ENCODE measurements around the gene SDHA.
"Not testable (repeated sequence)": the region's sequence is repeated elsewhere in the genome, so short reads cannot be mapped to it uniquely, and the experiment has no call there.

GRCh38 chr5:241045-241669 lies 23.0 kb downstream of the SDHA start:
- TF ChIP-seq CTCF (optimal IDR thresholded peaks at IDR 0.05 in 1 of 3, IDR thresholded peaks at IDR 0.05 in 1 of 3, conservative IDR thresholded peaks at IDR 0.05 in 1 of 3; ENCODE audit: extremely low read depth in 1 of 3, insufficient read depth in 2 of 3, low read length in 3 of 3); EZH2 (IDR thresholded peaks at IDR 0.05; ENCODE audit: low read length): not testable (repeated sequence)
